GM12892 (cell line): ENCODE results near the gene VEPH1.

Experiments used
- POLR2A ChIP-seq: IDR thresholded peaks from 2 replicates; pipeline ENCODE4 v1.6.1; 2011; ENCODE audit warnings: low read depth, low read length, control low read depth
- TAF1 ChIP-seq: IDR thresholded peaks from 2 replicates; pipeline ENCODE4 v1.6.1; 2011; ENCODE audit warnings: low read depth, mild to moderate bottlenecking, control low read depth, low read length, borderline replicate concordance

DNA sequence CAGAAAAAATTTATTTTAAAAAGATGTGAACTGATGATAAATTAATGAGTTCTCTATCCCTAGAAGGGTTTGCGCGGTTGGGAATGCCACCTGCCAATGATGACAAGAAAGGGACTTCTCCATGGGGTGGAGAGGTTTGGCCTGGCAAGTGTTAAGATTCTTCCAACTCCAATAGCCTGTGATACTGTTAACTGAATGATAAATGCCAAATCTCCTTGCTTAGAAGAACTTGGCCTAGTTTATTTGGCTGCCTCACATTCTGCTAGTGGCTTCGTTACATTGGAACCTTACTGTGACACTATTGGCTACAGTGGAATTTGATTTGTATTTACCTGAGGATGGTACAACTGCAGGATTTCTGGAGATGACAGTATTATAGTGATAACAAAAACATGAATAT is 251.5 kb downstream of the VEPH1 start:
- TF ChIP-seq TAF1 (no peak), POLR2A (no peak)
